ENCODE data around the gene SNX6.

DNA sequence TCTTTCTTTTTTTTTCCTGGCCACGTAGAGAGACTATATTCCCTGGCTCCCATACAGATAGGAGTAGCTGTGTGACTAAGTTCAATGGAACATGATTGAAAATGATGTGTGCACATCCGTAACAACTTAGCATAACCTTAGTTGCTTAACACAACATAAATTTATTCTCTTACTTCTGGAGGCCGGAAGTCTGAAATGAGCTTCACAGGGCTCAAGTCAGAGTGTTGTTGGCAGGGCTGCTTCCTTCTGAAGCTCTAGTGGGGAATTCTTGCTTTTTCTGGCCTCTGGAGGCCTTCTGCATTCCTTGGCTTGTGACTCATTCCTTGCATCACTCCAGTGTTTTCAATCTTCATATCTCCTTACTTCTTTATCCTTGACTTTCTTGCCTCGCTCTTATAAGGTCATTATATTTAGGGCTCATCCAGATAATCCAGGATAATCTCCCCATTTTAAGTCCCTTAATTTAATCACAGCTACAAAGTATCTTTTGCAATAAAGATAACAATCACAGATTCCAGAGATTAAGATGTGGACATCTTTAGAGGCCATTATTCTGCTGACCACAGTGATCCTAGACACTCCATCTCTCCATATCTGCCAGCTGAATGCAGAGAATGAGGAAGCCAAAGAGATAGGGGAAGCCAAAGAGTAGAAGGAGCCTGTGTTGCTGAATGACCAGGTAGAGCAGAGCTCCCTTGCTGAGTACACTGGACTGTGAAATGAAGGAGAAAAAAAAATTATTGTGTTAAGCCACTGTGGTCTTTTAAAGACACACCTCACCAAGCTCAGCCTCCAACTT, 21.0 kb upstream of the SNX6 start:
- no peak for TF ChIP-seq CTCF (IDR thresholded peaks at IDR 0.05 in 8 of 11, conservative IDR thresholded peaks at IDR 0.05 in 3 of 11)
- no peak for TF ChIP-seq POLR2A (IDR thresholded peaks at IDR 0.05)
- no peak for TF ChIP-seq POLR2AphosphoS5 (IDR thresholded peaks at IDR 0.05)
